CD8-positive, alpha-beta memory T cell (primary cell): ENCODE data around the gene SLC41A3. TPM values are rescaled to one million over a fixed set of nuclear protein-coding genes. Genes with fewer than 3 reads are reported as not detected.
"Not testable (repeated sequence)": the region's sequence is repeated elsewhere in the genome, so short reads cannot be mapped to it uniquely, and the experiment has no call there.

Experiments used
- CTCF ChIA-PET: fragments of 350-600 bp; sonication (Branson Sonifier 250); formaldehyde crosslinking; loops from one replicate; lab custom pipeline; 2021; ENCODE audit warnings: antibody characterized with exemption; lab: Charles Lee
- POLR2A ChIA-PET: fragments of 350-600 bp; sonication (Branson Sonifier 250); formaldehyde crosslinking; loops from one replicate; lab custom pipeline; 2021; ENCODE audit warnings: antibody characterized with exemption; lab: Charles Lee
- DNase-seq, 5 donors: peaks; one replicate each; pipeline versions ENCODE4 v3.0.0 to v3.0.0-alpha.2; 2020 to 2022; ENCODE audit warnings: mixed read lengths in 1 of 5
- H3K27ac ChIP-seq: one replicate; pipeline ENCODE4 v1.7.0; 2013; ENCODE audit warnings: low read depth, mild to moderate bottlenecking, low read length, moderate library complexity
- H3K27me3 ChIP-seq: 2 replicates; pipeline ENCODE4 v1.7.0; 2013; ENCODE audit warnings: low read length, mild to moderate bottlenecking; ENCODE audit not compliant: insufficient read depth, poor library complexity, severe bottlenecking
- H3K36me3 ChIP-seq: 2 replicates; pipeline ENCODE4 v1.7.0; 2013; ENCODE audit warnings: mild to moderate bottlenecking, low read length, moderate library complexity; ENCODE audit not compliant: insufficient read depth
- H3K4me1 ChIP-seq: 2 replicates; pipeline ENCODE4 v1.7.0; 2013; ENCODE audit warnings: mild to moderate bottlenecking, low read length, moderate library complexity; ENCODE audit not compliant: insufficient read depth
- H3K4me3 ChIP-seq: 2 replicates; pipeline ENCODE4 v1.7.0; 2013; ENCODE audit warnings: mild to moderate bottlenecking, low read length
- H3K9me3 ChIP-seq: 2 replicates; pipeline ENCODE4 v1.7.0; 2013; ENCODE audit warnings: mild to moderate bottlenecking, low read length
- H3K27ac Mint-ChIP-seq, 8 donors: one replicate each; pipeline ENCODE4 v1.8.0; 2020 to 2021; ENCODE audit warnings: mixed read lengths in 8 of 8, mild to moderate bottlenecking in 6 of 8, inconsistent platforms in 3 of 8, moderate library complexity in 3 of 8
- H3K27me3 Mint-ChIP-seq, 2 donors: one replicate each; pipeline ENCODE4 v1.8.0; 2020 to 2021; ENCODE audit warnings: mixed read lengths in 2 of 2, mild to moderate bottlenecking in 1 of 2, moderate library complexity in 1 of 2
- H3K36me3 Mint-ChIP-seq, 3 donors: one replicate each; pipeline ENCODE4 v1.8.0; 2020 to 2021; ENCODE audit warnings: mixed read lengths in 3 of 3, inconsistent platforms in 1 of 3, mild to moderate bottlenecking in 1 of 3
- H3K4me1 Mint-ChIP-seq, 3 donors: one replicate each; pipeline ENCODE4 v1.8.0; 2020 to 2021; ENCODE audit warnings: mixed read lengths in 3 of 3, inconsistent platforms in 1 of 3, mild to moderate bottlenecking in 1 of 3
- H3K4me3 Mint-ChIP-seq, 7 donors: one replicate each; pipeline ENCODE4 v1.8.0; 2020 to 2021; ENCODE audit warnings: mixed read lengths in 7 of 7, mild to moderate bottlenecking in 6 of 7, moderate library complexity in 4 of 7, inconsistent platforms in 2 of 7
- H3K9me3 Mint-ChIP-seq, 5 donors: one replicate each; pipeline ENCODE4 v1.8.0; 2020 to 2022; ENCODE audit warnings: mixed read lengths in 5 of 5, mild to moderate bottlenecking in 3 of 5, moderate library complexity in 2 of 5, inconsistent platforms in 1 of 5
- polyA plus RNA-seq: library from polyadenylated mRNA; unstranded; fragments of 300-500 nt; fragmentation: Illumina TruSeq; gene quantifications from one replicate; pipeline ENCODE4 v1.2.3, GENCODE V29; 2021
- total RNA-seq, 2 experiments: library from RNA; stranded (reverse); gene quantifications; one replicate each; pipeline ENCODE4 v1.2.3, GENCODE V29; 2021

The SLC41A3 gene
- total and polyA plus RNA-seq, 3 experiments from 2014 or later, result 25.8 to 28.0 (median 25.8) TPM

- no peaks in the 10 kb centered on the region for H3K9me3 Mint-ChIP-seq
- H3K9me3 ChIP-seq, result no peaks in the 10 kb centered on the region
- no peaks in the 10 kb centered on the region for H3K27me3 Mint-ChIP-seq
- H3K4me3 ChIP-seq, result no peak overlapping the region
- no peak overlapping the region for H3K4me3 Mint-ChIP-seq
- H3K4me1 Mint-ChIP-seq, result peaks cover 10 to 21% (median 17%) of the 10 kb centered on the region in 3 donors
- no peaks in the 10 kb centered on the region for H3K36me3 ChIP-seq
- DNase-seq, result no peak
- peak overlapping the region in 2 of 8 donors; percentile 24 to 60 for H3K27ac Mint-ChIP-seq
- H3K27ac ChIP-seq, result no peak overlapping the region
- no peaks in the 10 kb centered on the region for H3K4me1 ChIP-seq
- no peaks in the 10 kb centered on the region for H3K27me3 ChIP-seq
- ChIA-PET POLR2A (no interaction called here), CTCF (no interaction called here)
- peaks cover 0 to 24% (median 6%) of the 10 kb centered on the region in 3 donors for H3K36me3 Mint-ChIP-seq
Observed at GRCh38 chr3:126051234-126051633, 32.7 kb downstream of the SLC41A3 start.

GRCh38 chr3:126050626-126051025 lies 33.3 kb downstream of the SLC41A3 start:
- no peak overlapping the region for H3K4me3 ChIP-seq
- Mint-ChIP-seq H3K27ac (no peak overlapping the region), H3K4me1 (peaks cover 10 to 21% (median 20%) of the 10 kb centered on the region in 3 donors), H3K9me3 (no peaks in the 10 kb centered on the region), H3K4me3 (no peak overlapping the region), H3K27me3 (no peaks in the 10 kb centered on the region), H3K36me3 (peaks cover 0 to 21% (median 8%) of the 10 kb centered on the region in 3 donors)
- H3K4me1 ChIP-seq, result no peaks in the 10 kb centered on the region
- ChIA-PET CTCF (interaction anchor here (0.8 kb wide), 1 partner anchor 34 kb away, joined by 3 read pairs; the partner anchor contains the start of gene SLC41A3), POLR2A (no interaction called here)
- H3K9me3 ChIP-seq, result no peaks in the 10 kb centered on the region
- H3K27me3 ChIP-seq, result no peaks in the 10 kb centered on the region
- H3K36me3 ChIP-seq, result no peaks in the 10 kb centered on the region
- no peak for DNase-seq
- no peak overlapping the region for H3K27ac ChIP-seq

- no peak overlapping the region for H3K4me3 Mint-ChIP-seq
- H3K36me3 ChIP-seq, result no peaks in the 10 kb centered on the region
- CTCF ChIA-PET, result interaction anchor here (0.8 kb wide), 1 partner anchor 34 kb away, joined by 3 read pairs; the partner anchor contains the start of gene SLC41A3
- peaks cover 0 to 21% (median 8%) of the 10 kb centered on the region in 3 donors for H3K36me3 Mint-ChIP-seq
- no peaks in the 10 kb centered on the region for H3K9me3 Mint-ChIP-seq
- no peak overlapping the region for H3K4me3 ChIP-seq
- peaks cover 11 to 23% (median 21%) of the 10 kb centered on the region in 3 donors for H3K4me1 Mint-ChIP-seq
- H3K27me3 ChIP-seq, result no peaks in the 10 kb centered on the region
- no peak overlapping the region for H3K27ac ChIP-seq
- no peaks in the 10 kb centered on the region for H3K27me3 Mint-ChIP-seq
- DNase-seq, result no peak
- H3K9me3 ChIP-seq, result no peaks in the 10 kb centered on the region
- POLR2A ChIA-PET, result no interaction called here
- no peaks in the 10 kb centered on the region for H3K4me1 ChIP-seq
- H3K27ac Mint-ChIP-seq, result peak overlapping the region in 2 of 8 donors; percentile 15 to 47
Observed at GRCh38 chr3:126050050-126050392, 33.9 kb downstream of the SLC41A3 start.

GRCh38 chr3:126049289-126050049 lies 34.5 kb downstream of the SLC41A3 start:
- no peaks in the 10 kb centered on the region for H3K9me3 Mint-ChIP-seq
- peaks cover 11 to 23% (median 17%) of the 10 kb centered on the region in 3 donors for H3K4me1 Mint-ChIP-seq
- H3K36me3 Mint-ChIP-seq, result peaks cover 0 to 21% (median 8%) of the 10 kb centered on the region in 3 donors
- POLR2A ChIA-PET, result no interaction called here
- DNase-seq, result no peak
- H3K27ac ChIP-seq, result no peak overlapping the region
- H3K27ac Mint-ChIP-seq, result peak overlapping the region in 2 of 8 donors; percentile 8 to 47
- no peak overlapping the region for H3K4me3 Mint-ChIP-seq
- H3K27me3 ChIP-seq, result no peaks in the 10 kb centered on the region
- H3K9me3 ChIP-seq, result no peaks in the 10 kb centered on the region
- CTCF ChIA-PET, result no interaction called here
- no peaks in the 10 kb centered on the region for H3K27me3 Mint-ChIP-seq
- H3K36me3 ChIP-seq, result no peaks in the 10 kb centered on the region
- H3K4me3 ChIP-seq, result no peak overlapping the region
- no peaks in the 10 kb centered on the region for H3K4me1 ChIP-seq

DNA sequence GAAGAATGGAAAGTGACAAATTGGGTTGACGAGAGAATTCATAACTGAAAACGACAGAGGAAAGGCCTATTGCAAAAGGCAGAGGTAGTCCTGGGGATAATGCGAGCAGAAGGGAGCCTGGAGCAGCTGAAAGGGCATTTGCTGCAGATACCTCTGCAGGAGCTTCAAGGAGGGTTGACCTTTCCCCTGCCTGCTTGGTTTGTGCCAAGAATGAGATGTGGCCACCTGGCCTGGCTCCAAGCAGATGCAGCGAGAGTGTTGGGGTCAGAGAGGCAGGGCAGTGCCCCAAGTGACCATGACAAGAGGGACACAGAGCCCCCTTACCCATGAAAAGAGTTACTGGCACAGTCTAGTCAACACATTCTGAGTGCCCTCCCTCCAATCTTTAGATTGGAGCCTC lies 43.5 kb downstream of the SLC41A3 start:
- ChIA-PET POLR2A (no interaction called here), CTCF (no interaction called here)
- H3K36me3 Mint-ChIP-seq, result peaks cover 18 to 72% (median 39%) of the 10 kb centered on the region in 3 donors
- DNase-seq, result no peak
- Histone ChIP-seq H3K27me3 (no peaks in the 10 kb centered on the region), H3K27ac (no peak overlapping the region), H3K4me3 (no peak overlapping the region), H3K36me3 (no peaks in the 10 kb centered on the region), H3K9me3 (no peaks in the 10 kb centered on the region), H3K4me1 (no peaks in the 10 kb centered on the region)
- H3K27ac Mint-ChIP-seq, result peak overlapping the region in 1 of 8 donors; percentile 38
- peaks cover 1 to 4% (median 3%) of the 10 kb centered on the region in 3 donors for H3K4me1 Mint-ChIP-seq
- H3K9me3 Mint-ChIP-seq, result peaks cover 2 to 13% (median 6%) of the 10 kb centered on the region in 5 donors
- no peaks in the 10 kb centered on the region for H3K27me3 Mint-ChIP-seq
- H3K4me3 Mint-ChIP-seq, result no peak overlapping the region

- Histone ChIP-seq H3K4me1 (no peaks in the 10 kb centered on the region), H3K9me3 (no peaks in the 10 kb centered on the region), H3K4me3 (no peak overlapping the region), H3K27ac (no peak overlapping the region), H3K36me3 (no peaks in the 10 kb centered on the region), H3K27me3 (no peaks in the 10 kb centered on the region)
- peaks cover 2 to 13% (median 6%) of the 10 kb centered on the region in 5 donors for H3K9me3 Mint-ChIP-seq
- H3K4me3 Mint-ChIP-seq, result no peak overlapping the region
- H3K27ac Mint-ChIP-seq, result no peak overlapping the region
- H3K4me1 Mint-ChIP-seq, result peaks cover 5 to 8% (median 6%) of the 10 kb centered on the region in 3 donors
- no peak for DNase-seq
- H3K36me3 Mint-ChIP-seq, result peaks cover 22 to 74% (median 44%) of the 10 kb centered on the region in 3 donors
- POLR2A ChIA-PET, result no interaction called here
- no peaks in the 10 kb centered on the region for H3K27me3 Mint-ChIP-seq
- CTCF ChIA-PET, result no interaction called here
Observed at GRCh38 chr3:126039870-126040269, 44.1 kb downstream of the SLC41A3 start.

DNA sequence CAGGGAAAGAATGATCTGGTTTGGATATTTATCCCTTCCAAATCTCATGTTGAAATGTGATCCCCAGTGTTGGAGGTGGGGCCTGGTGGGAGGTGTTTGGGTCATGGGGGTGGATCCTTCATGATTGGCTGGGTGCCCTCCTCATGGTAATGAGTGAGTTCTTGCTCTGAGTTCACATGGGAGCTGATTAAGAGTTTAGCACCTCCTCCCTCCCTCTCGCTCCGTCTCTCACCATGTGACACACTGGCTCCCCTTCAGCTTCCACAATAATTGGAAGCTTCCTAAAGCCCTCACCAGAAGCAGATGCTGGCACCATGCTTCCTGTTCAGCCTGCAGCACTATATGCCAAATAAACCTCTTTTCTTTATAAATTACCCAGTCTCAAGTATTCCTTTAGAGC lies 45.1 kb downstream of the SLC41A3 start:
- H3K4me1 ChIP-seq, H3K36me3 ChIP-seq, DNase-seq, H3K4me3 ChIP-seq, H3K27ac ChIP-seq, H3K27me3 Mint-ChIP-seq, H3K9me3 ChIP-seq, CTCF ChIA-PET, H3K4me3 Mint-ChIP-seq, H3K27ac Mint-ChIP-seq, POLR2A ChIA-PET, H3K27me3 ChIP-seq: not testable (repeated sequence)
- H3K36me3 Mint-ChIP-seq, result peaks cover 26 to 72% (median 48%) of the 10 kb centered on the region in 3 donors
- H3K9me3 Mint-ChIP-seq, result peaks cover 2 to 13% (median 6%) of the 10 kb centered on the region in 5 donors
- H3K4me1 Mint-ChIP-seq, result peaks cover 4 to 15% (median 8%) of the 10 kb centered on the region in 3 donors

GRCh38 chr3:126036056-126036549 lies 47.8 kb downstream of the SLC41A3 start:
- Histone ChIP-seq H3K36me3 (no peaks in the 10 kb centered on the region), H3K27ac (no peak overlapping the region), H3K4me1 (no peaks in the 10 kb centered on the region), H3K9me3 (no peaks in the 10 kb centered on the region), H3K27me3 (no peaks in the 10 kb centered on the region), H3K4me3 (no peak overlapping the region)
- Mint-ChIP-seq H3K9me3 (peaks cover 0 to 2% (median 0%) of the 10 kb centered on the region in 5 donors), H3K36me3 (peaks cover 38 to 66% (median 62%) of the 10 kb centered on the region in 3 donors), H3K27me3 (no peaks in the 10 kb centered on the region), H3K27ac (no peak overlapping the region), H3K4me1 (peaks cover 4 to 15% (median 8%) of the 10 kb centered on the region in 3 donors), H3K4me3 (no peak overlapping the region)
- POLR2A ChIA-PET, result no interaction called here
- CTCF ChIA-PET, result no interaction called here
- DNase-seq, result no peak
